MM.1S (cell line): ENCODE measurements around the gene KSR2.

Experiments used
- EZH2 ChIP-seq: fragments of 300-600 bp; sonication (generic); optimal IDR thresholded peaks from 2 replicates; pipeline ENCODE3; 2017; ENCODE audit warnings: low read depth, mild to moderate bottlenecking, antibody characterized with exemption, low read length, mixed read lengths
- EZH2phosphoT487 ChIP-seq: fragments of 300-600 bp; sonication (generic); IDR thresholded peaks from 2 replicates; pipeline ENCODE4 v1.6.1; 2018; ENCODE audit warnings: antibody characterized with exemption, low read length
- TF ChIP-seq, protein P1 (sequence below): fragments of 300-600 bp; sonication (generic); IDR thresholded peaks from 2 replicates; pipeline ENCODE4 v1.5.1; 2016; ENCODE audit warnings: antibody characterized with exemption, low read length, mixed read lengths

DNA sequence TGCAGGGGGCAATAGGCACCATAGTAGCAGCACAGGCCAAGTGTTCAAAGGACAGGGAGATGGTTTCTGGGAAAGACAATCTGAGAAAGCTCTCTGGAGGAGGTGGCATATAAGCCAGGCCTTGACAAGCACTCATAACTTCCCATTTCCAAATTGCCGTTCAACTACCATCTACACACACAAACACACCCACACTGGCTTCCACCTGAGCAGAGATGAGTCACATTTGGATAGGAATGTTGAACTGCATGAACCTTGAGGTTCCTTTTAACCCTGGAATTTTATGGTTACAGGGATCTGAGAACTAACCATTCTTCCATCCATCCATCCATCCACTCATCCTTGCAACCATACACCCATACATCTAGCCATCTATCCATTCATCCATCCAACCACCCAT lies 86.6 kb downstream of the KSR2 start:
- TF ChIP-seq, protein P1, sequence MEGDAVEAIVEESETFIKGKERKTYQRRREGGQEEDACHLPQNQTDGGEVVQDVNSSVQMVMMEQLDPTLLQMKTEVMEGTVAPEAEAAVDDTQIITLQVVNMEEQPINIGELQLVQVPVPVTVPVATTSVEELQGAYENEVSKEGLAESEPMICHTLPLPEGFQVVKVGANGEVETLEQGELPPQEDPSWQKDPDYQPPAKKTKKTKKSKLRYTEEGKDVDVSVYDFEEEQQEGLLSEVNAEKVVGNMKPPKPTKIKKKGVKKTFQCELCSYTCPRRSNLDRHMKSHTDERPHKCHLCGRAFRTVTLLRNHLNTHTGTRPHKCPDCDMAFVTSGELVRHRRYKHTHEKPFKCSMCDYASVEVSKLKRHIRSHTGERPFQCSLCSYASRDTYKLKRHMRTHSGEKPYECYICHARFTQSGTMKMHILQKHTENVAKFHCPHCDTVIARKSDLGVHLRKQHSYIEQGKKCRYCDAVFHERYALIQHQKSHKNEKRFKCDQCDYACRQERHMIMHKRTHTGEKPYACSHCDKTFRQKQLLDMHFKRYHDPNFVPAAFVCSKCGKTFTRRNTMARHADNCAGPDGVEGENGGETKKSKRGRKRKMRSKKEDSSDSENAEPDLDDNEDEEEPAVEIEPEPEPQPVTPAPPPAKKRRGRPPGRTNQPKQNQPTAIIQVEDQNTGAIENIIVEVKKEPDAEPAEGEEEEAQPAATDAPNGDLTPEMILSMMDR = no peak
- TF ChIP-seq EZH2 (no peak), EZH2phosphoT487 (no peak)
